HG02642 (cell line): ENCODE data around the gene MRPL12.

Experiments
- ATAC-seq: cut with Tn5 transposase; IDR thresholded peaks from one replicate; pipeline ENCODE4 v1.9.1; 2021; ENCODE audit warnings: mild to moderate bottlenecking; ENCODE audit not compliant: unreplicated experiment, poor library complexity

Gene MRPL12

DNA sequence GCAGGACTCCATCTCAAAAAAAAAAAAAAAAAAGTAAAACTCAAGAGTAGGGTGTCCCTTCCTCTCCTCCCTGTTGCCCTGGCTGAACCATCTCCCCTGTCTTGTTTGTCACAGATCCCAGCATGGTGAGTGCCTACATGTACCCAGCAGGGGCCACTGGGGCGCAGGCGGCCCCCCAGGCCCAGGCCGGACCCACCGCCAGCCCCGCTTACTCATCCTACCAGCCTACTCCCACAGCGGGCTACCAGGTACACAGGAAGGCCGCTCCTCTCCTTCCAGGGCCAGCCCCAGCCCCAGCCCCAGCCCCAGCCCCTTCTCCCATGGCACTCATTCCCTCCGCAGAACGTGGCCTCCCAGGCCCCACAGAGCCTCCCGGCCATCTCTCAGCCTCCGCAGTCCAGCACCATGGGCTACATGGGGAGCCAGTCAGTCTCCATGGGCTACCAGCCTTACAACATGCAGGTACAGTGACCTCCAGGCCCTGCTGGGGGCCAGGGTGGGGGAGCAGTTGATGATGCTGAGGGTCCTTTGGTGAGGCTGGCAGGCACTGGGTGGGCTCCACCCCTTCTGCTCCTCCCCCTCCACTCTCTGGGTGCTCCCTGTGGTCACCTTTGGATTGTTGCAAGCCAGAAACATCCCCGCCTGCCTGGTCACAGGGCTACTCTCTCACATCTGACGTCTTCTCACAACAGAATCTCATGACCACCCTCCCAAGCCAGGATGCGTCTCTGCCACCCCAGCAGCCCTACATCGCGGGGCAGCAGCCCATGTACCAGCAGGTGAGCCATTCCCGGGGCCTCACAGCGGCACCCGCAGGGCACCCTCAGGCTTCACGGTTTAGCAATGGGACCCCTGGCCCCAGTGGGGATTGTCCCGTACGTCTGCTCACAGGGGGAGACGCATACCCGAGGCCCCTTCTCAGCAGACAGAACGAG lies 2.5 kb upstream of the MRPL12 start:
- no peak for ATAC-seq

DNA sequence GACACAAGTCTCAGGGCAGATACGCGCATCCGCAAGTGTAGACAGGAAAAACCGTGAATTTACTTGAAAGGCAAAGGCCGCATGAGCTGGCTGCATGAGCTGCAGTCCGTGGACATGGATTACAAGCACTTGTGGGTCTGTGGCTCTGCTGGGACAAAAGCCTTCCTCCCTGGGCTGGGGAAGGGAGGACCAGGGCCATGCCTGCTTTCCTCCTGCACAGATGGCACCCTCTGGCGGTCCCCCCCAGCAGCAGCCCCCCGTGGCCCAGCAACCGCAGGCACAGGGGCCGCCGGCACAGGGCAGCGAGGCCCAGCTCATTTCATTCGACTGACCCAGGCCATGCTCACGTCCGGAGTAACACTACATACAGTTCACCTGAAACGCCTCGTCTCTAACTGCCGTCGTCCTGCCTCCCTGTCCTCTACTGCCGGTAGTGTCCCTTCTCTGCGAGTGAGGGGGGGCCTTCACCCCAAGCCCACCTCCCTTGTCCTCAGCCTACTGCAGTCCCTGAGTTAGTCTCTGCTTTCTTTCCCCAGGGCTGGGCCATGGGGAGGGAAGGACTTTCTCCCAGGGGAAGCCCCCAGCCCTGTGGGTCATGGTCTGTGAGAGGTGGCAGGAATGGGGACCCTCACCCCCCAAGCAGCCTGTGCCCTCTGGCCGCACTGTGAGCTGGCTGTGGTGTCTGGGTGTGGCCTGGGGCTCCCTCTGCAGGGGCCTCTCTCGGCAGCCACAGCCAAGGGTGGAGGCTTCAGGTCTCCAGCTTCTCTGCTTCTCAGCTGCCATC lies 1.7 kb upstream of the MRPL12 start:
- ATAC-seq = no peak

DNA sequence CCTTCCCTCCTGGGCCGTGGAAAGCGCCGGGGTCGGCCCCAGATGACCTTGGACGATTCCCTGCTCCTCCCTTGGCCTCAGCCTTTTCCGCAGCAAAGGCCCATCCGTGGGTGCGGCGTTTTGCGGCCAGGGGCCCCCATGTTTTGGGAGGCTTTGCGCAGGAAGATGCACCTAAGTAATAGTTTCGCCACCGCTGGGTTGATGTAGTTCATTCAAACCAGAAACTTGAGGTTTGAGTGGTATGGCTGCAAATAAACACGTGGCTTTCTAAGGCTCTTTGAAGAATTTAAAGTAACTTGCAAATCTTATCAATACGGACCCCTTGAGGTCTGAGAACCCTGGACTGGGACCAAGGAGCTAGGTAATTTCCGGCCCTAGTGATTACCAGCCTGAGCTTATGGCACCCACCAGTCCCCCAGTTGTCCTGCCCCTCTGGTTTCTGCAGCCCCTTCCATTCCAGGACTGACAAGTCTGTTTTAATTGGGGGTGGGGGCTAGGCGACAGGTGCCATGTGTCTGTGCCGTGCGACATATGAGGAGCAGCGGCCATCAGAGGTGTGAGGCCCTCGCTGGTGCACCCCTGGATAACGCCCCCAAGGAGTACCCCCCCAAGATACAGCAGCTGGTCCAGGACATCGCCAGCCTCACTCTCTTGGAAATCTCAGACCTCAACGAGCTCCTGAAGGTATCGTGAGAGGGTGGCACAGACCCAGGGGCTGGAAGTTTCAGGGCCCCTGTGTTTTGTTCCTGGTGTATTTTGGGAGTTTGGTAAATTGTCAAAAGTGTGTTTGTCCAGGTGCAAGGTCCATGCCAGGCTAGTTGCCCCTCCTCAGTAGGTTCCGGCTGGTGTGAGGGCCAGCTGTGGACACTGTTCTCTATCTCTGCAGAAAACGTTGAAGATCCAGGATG lies 834 bp downstream of the MRPL12 start:
- ATAC-seq = no peak

DNA sequence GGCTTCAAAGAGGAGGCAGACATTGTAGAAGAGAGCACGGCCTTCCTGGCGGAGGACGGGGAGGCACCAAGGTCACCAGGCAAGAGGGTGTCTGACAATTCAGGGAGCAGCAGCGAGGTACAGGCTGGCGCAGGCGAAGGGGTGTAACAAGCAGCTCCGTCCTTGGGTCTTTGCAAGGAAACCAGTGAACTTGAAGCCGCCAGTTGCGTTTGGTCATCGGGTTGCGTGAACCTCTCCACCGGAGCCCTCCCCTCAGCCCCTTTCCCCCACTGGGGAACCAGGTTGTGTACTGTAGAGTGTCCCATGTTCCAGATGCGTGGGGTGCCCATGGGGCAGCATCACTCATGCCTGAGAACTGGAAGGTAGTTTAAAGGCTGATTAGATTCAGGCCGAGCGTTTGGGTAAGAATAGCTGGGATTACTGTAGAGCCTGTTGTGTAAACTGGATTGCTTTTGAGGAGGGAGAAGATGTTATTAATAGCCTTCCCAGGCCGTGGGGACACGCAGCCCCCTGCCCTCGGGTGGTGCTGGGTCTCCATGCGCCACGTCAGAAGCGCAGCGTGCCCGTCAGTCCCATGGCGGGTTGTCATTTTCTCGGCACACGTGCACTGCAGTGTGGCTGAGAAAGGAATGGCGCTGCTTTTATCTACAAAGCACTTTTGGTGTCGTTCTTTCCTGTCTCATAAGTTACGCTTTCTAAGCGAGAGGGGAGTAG lies 2.5 kb downstream of the MRPL12 start:
- ATAC-seq = no peak

DNA sequence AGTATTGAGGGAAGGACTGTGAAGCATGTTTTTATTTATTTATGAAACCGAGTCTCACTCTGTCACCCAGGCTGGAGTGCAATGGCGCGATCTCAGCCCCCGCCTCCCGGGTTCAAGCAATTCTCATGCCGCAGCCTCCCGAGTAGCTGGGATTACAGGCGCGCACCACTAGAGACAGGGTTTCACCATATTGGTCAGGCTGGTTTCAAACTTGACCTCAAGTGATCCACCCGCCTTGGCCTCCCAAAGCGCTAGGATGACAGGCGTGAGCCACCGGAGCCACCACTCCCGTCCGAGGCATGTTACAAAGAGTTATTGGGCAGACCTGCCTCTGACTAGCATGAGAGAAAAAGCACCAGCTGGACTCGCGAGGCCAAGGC lies 3.1 kb downstream of the MRPL12 start:
- ATAC-seq = no peak

DNA sequence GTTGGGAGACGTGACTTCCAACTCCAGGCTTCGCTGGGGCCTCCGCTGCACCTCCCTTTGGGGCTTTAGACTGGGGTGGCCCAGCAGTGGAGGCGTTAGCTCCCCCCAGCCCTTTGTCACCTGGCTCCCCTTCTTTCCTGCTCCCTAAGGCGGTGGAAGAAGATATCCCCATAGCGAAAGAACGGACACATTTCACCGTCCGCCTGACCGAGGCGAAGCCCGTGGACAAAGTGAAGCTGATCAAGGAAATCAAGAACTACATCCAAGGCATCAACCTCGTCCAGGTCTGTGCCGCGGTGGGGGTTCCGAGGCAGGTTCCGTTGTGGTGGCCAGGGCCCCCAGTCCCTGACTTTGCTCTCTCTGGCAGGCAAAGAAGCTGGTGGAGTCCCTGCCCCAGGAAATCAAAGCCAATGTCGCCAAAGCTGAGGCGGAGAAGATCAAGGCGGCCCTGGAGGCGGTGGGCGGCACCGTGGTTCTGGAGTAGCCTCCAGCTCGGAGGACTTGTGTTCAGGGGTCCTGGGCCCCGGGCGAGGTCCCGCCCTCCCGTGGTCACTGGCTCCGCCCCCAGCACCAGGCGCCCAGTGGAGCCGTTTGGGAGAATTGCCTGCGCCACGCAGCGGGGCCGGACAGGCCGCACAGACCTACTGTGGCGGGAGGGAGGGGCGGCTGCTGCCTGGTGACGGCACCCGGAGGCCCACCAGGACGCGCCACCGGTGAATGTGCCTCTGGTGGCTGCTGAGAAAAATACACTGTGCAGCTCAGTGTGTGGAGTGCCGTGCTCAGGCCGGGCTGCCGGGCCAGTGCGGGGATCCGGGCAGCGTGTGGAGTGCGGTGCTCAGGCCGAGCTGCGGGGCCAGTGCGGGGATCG lies 3.8 kb downstream of the MRPL12 start:
- no peak for ATAC-seq

DNA sequence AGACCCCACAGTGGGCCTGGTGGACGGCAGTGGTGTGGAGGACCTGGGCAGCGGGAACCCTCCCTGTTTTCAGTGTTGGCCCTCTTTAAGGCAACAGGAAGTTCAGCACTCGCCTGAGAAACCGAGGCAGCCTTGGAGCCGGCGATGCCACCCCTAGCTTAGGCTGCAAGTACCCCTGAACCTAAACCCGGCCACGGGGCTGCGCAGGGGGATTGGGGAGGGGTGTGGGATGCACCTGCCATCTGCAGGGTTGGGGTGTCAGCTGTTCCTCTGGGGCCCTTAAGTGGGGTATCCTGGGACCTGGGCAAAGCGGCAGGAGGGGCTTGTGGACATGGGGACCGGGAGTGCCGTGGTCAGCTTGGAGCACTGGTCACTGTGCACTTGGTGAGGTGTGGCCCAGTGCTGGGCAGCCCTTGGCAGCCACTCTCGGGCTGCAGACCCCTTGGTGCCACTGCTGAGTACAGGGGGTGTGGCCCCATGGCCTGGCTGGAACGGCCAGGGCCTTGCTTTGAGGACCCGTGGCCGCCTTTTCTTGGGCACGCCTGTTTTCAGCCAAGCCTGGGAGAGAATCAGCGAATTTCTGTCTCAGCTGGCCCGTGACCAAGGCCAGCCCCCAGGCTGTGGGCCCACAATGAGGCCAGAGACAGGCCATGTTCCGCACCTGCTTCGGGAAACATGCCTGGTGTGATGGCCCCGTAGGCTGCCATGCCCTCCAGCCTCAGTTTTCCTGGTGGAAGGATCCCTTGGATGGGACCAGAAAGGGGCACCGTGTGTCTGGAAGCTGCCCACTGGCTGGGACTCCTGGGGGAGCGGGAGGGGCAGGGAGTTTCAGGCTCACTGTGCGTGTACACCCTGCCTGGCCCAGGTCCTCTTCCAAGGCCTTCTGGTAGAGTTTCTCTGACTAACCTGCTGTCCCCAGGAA lies 4.8 kb downstream of the MRPL12 start:
- no peak for ATAC-seq

DNA sequence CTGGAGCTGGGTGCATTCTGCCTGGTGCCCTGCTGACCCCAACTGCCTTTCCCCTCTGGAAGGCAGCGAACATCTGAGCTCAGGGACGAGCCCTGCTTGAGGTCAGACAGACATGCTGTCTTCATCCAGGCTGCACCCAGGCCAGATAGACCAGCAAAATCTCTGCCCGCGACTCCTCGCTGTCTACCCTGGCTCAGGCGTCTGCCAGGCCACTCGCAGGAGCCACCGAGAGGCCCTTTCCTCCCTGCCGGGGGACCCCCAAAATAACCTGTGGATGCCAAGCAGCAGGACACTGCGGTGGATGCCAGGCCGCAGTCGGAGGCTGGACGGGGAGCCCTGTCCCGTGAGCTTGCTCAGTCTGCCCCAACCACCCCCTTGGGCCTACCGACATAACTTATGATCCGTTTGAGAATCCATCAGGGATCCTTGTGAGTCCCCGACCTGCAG lies 5.6 kb downstream of the MRPL12 start:
- ATAC-seq = no peak

DNA sequence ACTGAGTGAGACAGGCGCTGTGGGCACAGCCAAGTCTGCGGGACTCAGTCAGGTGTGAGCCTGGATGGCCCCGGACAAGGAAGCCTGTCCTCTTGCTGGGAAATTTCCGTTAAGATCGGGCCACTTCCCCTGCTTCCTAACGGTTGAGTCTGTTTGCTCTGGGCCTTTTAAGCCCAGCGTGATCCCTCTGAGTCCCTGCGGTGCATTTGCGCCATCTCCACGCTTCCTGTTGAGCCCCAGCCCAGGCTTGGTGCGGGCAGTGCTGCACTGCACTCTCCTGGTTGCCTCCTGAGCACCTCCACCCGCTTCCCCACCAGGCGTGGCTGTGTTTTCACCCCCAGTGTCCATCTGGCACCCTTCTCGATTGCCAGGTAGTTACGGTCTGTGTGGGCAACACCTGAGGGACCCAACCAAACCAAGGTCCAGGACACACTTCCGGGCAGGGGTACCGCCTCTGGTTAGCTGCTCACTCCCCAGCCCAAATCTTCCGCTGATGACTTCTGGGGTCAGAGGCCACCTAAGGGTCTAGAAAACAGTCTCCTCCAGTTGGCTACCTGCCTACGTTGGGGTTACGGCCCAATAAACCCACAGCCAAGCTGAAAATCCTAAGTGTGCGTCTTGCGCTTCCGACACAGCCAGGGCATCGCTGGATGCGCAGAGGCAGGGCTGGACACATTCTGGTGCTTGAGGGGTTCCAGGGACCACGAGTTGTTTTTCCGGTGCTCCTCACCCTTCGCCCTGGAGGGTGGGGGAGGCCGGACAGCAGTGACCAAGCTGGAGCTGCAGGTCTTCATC lies 7.5 kb downstream of the MRPL12 start:
- ATAC-seq = no peak

DNA sequence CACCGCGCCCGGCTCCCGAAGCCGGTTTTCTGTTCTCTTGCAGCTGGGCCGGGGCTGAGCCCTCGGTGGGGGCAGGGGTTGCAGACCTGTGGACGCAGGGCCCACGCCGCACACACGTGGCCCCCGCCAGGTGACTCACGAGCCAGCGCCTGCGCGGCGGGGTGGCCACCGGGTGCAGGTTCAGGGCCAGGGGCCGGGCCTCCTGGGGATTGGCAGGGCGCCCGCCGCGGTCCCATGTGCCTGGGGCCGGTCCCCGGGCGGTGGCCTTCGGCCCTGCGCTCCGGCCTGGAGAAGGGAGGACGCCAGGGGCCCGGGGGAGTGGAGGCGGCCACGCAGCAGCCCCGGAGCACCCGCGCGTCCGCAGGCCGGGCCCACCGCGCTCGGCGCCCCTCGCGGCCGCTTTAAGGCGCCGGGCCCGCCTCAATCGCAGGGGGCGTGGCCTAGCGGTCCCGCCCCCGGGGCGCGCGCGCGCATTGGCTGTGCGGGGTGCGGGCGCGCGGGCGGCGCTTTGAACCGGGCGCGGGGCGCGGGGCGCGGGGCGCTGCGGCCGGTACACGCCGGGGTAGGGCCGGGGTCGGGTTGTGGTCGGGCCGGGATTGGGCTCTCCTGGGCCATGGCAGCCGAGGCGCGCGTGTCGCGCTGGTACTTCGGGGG lies 8.8 kb downstream of the MRPL12 start, which contains the start of gene SLC25A10:
TSS of gene SLC25A10 (plus strand) at position 471 of the 654 bp plus-strand sequence. CDS start at position 614, 143 bp downstream.
- ATAC-seq = peak; percentile 71

DNA sequence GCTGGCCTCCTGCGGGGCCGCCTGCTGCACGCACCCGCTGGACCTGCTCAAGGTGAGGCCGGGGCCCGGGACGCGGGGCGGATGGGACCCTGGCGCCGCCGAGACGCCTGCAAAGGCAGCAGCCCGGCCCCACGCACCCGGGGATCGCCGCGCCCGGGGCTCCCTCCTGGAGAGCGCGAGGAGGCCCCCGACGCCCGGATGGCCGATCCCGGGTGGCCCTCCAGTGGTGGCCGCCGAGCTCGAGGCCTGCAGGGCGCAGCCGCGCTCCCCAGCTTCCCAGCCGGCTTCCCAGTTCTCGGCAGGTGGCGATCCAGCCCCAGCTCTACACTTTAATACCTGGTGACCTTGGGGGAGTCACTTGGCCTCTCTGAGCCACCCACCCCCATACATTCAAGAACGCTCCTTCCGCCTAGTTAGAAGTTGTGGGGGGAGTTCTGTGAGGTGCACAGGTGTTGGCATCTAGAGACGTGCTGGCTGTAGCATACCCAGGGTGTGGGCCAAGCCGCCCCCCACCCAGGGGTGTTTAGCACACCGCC lies 9.4 kb downstream of the MRPL12 start:
- peak; percentile 5 for ATAC-seq

DNA sequence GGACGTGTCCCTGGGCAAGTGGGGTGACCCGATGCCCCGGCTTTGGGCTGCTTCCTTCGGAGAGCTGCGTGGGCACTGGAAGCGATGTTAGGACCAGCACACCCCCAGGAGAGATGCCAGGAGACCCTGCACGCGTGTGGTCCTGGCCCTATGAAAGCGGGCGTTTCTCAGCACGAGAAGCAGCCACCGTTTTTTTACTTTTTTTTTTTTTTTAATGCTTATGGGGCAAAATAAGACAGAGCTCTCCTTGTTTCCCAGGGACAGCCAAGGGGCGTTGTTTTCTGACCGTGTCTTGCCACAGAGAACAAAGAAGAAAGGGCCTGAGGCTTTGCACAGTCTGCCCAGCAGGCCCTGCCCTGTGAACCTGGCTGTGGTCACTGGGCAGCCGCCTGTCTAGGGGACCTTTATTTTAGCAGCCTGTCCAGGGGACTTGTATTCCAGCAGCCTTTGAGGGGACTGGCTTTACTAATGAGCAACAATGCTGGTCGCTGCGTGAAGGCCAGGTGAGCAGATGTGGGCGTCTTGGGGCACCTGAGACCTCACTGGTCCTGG lies 9.9 kb downstream of the MRPL12 start:
- ATAC-seq = no peak

DNA sequence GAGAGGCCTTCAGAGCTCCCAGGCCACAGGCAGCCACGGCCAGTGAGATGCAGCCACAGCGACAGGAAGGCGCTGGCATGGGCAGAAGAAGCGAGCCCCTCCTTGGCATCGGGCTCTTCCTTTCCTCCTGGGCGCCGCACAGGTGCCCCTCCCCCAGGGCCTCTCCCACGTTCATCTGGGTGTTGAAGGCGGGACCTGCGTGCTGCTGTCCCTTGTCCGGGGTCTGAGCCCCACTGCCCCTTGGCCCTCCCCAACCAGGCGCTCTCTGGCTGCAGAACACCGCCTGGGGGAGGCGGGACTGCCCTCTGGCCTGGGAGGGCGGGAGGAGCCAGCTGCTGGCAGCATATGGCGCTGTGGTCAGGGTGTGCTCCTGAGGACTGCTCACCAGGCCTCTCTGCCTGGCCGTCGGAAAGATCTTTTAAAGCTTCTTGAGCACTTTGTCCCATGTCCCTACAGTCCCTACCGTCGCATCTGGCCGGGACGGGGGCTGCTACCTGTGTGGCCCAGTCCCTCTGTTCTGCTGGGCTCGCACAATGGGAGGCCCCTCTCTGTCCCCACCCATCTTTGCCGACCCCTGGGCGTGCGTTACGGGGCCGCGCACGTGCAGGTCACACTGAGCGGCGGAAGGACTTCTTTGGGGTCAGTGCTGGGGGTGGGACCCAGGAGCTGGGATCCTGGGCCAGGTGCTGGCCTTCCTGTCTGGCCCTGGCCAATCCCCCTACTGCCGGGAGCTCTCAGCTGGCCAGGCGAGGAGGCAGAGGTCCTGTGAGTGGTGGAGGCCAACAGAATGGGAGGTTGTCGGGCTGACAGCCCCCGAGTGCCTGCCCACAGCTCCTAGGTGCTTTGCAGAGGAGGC lies 10.6 kb downstream of the MRPL12 start:
- no peak for ATAC-seq

DNA sequence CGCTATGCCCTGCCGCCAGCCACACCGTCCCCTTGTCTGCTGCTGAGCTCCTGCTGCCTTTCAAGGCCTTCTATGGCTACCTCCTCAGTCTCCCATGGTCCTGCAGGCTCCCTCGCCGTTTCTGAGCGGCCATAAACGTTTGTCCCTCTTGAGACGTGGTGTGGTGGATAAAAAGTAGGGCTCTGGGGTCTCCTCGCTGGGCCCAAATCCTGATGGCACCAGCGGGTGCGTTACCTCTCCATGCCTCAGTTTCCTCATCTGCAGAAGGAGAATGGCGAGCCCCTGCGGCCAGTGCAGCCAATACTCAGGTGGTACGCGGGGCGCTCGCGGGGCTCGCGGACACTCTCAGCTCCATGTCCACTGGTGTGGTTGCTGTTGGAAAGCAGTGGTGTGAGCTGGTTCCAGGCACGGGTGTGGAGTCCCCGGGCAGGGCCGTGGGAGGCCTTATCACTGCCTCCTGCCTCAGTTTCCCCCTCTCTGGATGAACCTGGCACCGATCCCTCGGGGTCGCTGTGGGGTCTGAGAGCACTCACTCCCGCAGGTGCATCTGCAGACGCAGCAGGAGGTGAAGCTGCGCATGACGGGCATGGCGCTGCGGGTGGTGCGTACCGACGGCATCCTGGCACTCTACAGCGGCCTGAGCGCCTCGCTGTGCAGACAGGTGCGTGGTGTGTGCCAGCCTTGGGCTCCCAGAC lies 11.4 kb downstream of the MRPL12 start:
- no peak for ATAC-seq
